Activated CD4-positive, alpha-beta T cell treated with anti-CD3 and anti-CD28 coated beads, Interleukin-2, amount 10 ng/mL, durations not matched to agents 7 days and 5 days (primary cell): ENCODE measurements around the gene CERS5. TPM values are rescaled to one million over a fixed set of nuclear protein-coding genes. Genes with fewer than 3 reads are reported as not detected.

ENCODE experiments used
- CTCF ChIA-PET: fragments of 350-600 bp; sonication (Branson Sonifier 250); formaldehyde crosslinking; loops from one replicate; lab custom pipeline; 2021; ENCODE audit warnings: antibody characterized with exemption; lab: Charles Lee
- POLR2A ChIA-PET: fragments of 350-600 bp; sonication (Branson Sonifier 250); formaldehyde crosslinking; loops from one replicate; lab custom pipeline; 2021; ENCODE audit warnings: antibody characterized with exemption; lab: Charles Lee
- DNase-seq: peaks from one replicate; pipeline ENCODE4 v3.0.0-alpha.2; 2020
- H3K27ac Mint-ChIP-seq: one replicate; pipeline ENCODE4 v1.8.0; 2021; ENCODE audit warnings: mild to moderate bottlenecking, moderate library complexity, mixed read lengths
- H3K27me3 Mint-ChIP-seq: one replicate; pipeline ENCODE4 v1.8.0; 2021; ENCODE audit warnings: mixed read lengths
- H3K36me3 Mint-ChIP-seq: one replicate; pipeline ENCODE4 v1.8.0; 2021; ENCODE audit warnings: low read depth, mixed read lengths
- H3K4me1 Mint-ChIP-seq: one replicate; pipeline ENCODE4 v1.8.0; 2021; ENCODE audit warnings: mixed read lengths
- H3K4me3 Mint-ChIP-seq: one replicate; pipeline ENCODE4 v1.8.0; 2021; ENCODE audit warnings: mild to moderate bottlenecking, moderate library complexity, mixed read lengths
- H3K9me3 Mint-ChIP-seq: one replicate; pipeline ENCODE4 v1.8.0; 2021; ENCODE audit warnings: mixed read lengths
- total RNA-seq, 2 experiments: library from RNA; stranded (reverse); gene quantifications; one replicate each; pipeline ENCODE4 v1.2.3, GENCODE V29; 2021

Gene CERS5
- total RNA-seq, 2 experiments from 2014 or later, result 49.2 to 59.2 TPM

DNA sequence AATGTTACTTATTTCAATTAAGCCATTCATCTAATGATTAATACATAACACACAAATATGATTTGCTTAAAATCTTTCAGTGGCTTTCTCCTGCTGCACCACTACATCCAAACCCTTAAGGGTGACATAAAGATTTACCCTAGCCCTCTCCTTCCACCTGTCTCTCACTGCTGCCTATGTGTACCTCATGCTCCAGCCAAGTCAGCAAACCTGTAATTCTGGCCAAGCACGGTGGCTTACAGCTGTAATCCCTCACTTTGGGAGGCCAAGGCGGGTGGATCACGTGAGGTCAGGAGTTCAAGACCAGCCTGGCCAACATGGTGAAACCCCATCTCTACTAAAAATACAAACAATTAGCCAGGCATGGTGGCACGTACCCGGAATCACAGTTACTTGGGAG is 31.7 kb upstream of the CERS5 start:
- no peaks in the 10 kb centered on the region for H3K4me1 Mint-ChIP-seq
- H3K27me3 Mint-ChIP-seq, result no peaks in the 10 kb centered on the region
- no peak for DNase-seq
- ChIA-PET POLR2A (no interaction called here), CTCF (interaction anchor here (0.6 to 1.4 kb wide), 2 partner anchors 11 to 168 kb away, joined by 3 to 10 read pairs; no protein-coding TSS in a partner anchor)
- H3K36me3 Mint-ChIP-seq, result peaks cover 9% of the 10 kb centered on the region
- no peak overlapping the region for H3K4me3 Mint-ChIP-seq
- no peak overlapping the region for H3K27ac Mint-ChIP-seq
- no peaks in the 10 kb centered on the region for H3K9me3 Mint-ChIP-seq

DNA sequence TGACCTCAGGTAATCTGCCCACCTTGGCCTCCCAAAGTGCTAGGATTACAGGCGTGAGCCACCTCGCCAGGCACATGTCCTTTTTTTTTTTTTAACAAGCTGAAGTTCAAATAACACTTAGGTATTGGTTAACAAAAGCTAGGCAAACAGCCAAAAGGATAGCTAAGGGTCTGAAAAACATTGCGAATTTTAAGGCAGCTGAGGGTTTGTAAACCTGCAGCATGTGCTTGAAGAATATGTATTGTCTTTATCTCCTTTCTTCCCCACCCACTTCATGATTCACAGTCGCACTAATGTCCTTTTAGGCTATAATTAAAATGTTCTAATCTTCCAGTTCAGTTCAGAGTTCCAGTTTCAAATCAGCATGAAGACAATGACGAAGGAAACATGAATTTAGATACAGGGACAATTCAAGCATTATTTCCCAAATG is 30.1 kb upstream of the CERS5 start:
- peaks cover 10% of the 10 kb centered on the region for H3K36me3 Mint-ChIP-seq
- ChIA-PET POLR2A (no interaction called here), CTCF (interaction anchor here (0.6 to 1.8 kb wide), 2 partner anchors 25 to 106 kb away, joined by 3 to 4 read pairs; no protein-coding TSS in a partner anchor)
- H3K9me3 Mint-ChIP-seq, result no peaks in the 10 kb centered on the region
- H3K27me3 Mint-ChIP-seq, result no peaks in the 10 kb centered on the region
- H3K27ac Mint-ChIP-seq, result no peak overlapping the region
- no peak overlapping the region for H3K4me3 Mint-ChIP-seq
- no peaks in the 10 kb centered on the region for H3K4me1 Mint-ChIP-seq
- DNase-seq, result no peak

DNA sequence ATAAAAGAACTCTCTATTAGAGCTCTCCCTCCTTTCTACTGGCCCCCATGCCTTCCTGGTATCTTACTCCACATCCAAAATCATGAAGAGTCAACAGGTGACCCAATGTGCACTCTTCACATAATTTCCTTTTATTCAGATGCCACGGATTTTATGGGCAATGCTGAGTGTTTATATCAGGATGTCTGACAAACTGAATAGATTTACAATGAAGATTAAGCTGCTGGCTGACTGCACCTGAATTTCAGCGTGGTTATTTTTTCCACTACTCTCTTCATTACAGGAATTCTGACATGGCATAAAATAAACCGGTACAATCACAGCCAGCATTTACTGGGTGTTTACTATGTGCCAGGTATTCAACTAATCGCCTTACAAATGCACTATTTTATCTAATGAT is 29.4 kb upstream of the CERS5 start:
- Mint-ChIP-seq H3K9me3 (no peaks in the 10 kb centered on the region), H3K27me3 (no peaks in the 10 kb centered on the region), H3K36me3 (peaks cover 10% of the 10 kb centered on the region), H3K4me3 (no peak overlapping the region), H3K4me1 (no peaks in the 10 kb centered on the region), H3K27ac (no peak overlapping the region)
- no peak for DNase-seq
- POLR2A ChIA-PET, result interaction anchor here (0.6 kb wide), 1 partner anchor 80 kb away, joined by 3 read pairs; no protein-coding TSS in a partner anchor
- CTCF ChIA-PET, result interaction anchor here (0.6 to 1.8 kb wide), 4 partner anchors 10 to 614 kb away, joined by 3 to 5 read pairs (median 4); no protein-coding TSS in a partner anchor

DNA sequence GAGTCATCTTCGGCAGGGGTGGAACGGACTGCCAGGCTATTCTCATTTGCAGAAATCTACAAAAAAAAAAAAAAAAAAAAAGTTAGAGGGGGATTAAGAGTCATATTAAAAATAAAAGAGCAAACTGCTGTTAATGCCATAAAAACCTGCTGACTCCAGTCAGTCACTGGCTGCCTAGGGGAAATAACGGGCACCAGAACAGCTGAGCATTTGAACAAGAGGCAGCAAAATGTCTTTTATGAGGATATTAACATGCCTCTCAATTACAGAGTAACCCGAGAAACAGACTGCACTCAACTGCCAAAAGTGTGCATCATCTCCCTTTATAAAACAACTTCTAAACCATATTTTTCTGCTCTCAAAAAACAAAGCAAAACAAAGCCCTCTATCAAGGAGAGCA is 28.7 kb upstream of the CERS5 start:
- H3K27ac Mint-ChIP-seq, result no peak overlapping the region
- ChIA-PET POLR2A (no interaction called here), CTCF (interaction anchor here (0.8 to 1.8 kb wide), 2 partner anchors 9 to 26 kb away, joined by 3 to 4 read pairs; no protein-coding TSS in a partner anchor)
- H3K9me3 Mint-ChIP-seq, result no peaks in the 10 kb centered on the region
- peaks cover 13% of the 10 kb centered on the region for H3K36me3 Mint-ChIP-seq
- no peak overlapping the region for H3K4me3 Mint-ChIP-seq
- peaks cover 3% of the 10 kb centered on the region for H3K4me1 Mint-ChIP-seq
- no peak for DNase-seq
- no peaks in the 10 kb centered on the region for H3K27me3 Mint-ChIP-seq

DNA sequence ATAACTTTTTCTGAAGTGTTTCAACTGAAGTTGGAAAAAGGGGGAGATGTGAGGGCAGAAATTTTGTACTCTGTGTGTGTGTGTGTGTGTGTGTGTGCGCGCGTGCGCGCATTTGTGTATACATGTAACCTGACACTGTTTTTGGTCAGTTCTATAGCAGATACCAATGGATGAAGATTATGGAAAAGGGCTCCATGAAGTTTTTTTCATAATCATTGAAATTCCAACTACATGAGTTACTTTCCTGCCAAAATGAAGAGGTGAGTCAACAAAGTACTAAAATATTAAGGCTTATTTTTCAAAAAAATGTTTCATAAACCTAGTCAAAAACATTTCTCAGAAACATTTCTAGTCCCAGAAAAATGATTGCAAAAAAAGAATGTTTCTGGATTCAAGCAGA is 25.7 kb upstream of the CERS5 start:
- peaks cover 10% of the 10 kb centered on the region for H3K36me3 Mint-ChIP-seq

DNA sequence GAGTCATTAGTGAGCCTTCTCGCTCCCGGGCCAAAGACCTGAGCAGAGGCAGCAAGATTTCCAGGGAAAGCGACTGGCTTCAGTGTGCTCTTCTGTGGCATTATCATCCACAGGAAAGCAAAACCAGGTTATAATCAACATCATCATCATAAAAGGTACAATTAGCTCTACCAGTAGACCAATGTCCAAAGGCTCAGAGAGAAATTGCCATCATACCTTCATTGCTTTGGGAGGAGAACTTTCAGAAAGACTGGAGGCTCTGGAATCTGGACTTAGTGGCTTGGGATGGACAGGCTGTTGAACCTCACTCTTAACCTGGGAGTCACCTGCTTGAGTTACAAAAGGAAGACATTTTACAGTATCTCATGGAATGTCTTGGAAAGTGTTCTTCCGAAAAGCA is 25.1 kb upstream of the CERS5 start:
- no peaks in the 10 kb centered on the region for H3K9me3 Mint-ChIP-seq
- no peak overlapping the region for H3K27ac Mint-ChIP-seq
- ChIA-PET POLR2A (no interaction called here), CTCF (interaction anchor here (0.8 kb wide), 1 partner anchor 1209 kb away, joined by 3 read pairs; no protein-coding TSS in a partner anchor)
- DNase-seq, result no peak
- H3K4me3 Mint-ChIP-seq, result no peak overlapping the region
- H3K36me3 Mint-ChIP-seq, result peaks cover 11% of the 10 kb centered on the region
- H3K4me1 Mint-ChIP-seq, result peaks cover 26% of the 10 kb centered on the region
- no peaks in the 10 kb centered on the region for H3K27me3 Mint-ChIP-seq

More for the DNA sequence above, 25.7 kb upstream of the CERS5 start:
- POLR2A ChIA-PET, result no interaction called here
- H3K4me1 Mint-ChIP-seq, result peaks cover 19% of the 10 kb centered on the region
- H3K4me3 Mint-ChIP-seq, result no peak overlapping the region
- no peak overlapping the region for H3K27ac Mint-ChIP-seq
- no peaks in the 10 kb centered on the region for H3K27me3 Mint-ChIP-seq
- DNase-seq, result no peak
- H3K9me3 Mint-ChIP-seq, result no peaks in the 10 kb centered on the region
- CTCF ChIA-PET, result no interaction called here

DNA sequence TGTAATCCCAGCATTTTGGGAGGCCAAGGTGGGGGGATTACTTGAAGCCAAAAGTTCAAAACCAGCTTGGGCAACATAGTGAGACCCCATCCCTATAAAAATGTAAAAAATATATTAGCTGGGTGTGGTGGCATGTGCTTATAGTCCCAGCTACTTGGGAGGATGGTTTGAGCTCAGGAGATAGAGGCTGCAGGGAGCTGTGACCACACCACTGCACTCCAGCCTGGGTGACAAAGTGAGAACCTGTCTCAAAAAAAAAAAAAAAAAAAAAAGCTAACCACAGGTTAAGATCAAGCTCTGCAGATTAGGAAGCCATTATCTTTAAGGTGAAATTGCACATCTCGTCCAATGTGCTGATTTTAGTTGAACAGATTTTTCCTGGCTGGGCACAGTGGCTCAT is 23.7 kb upstream of the CERS5 start:
- ChIA-PET CTCF (interaction anchor here (0.7 to 1.8 kb wide), 5 partner anchors 9 to 135 kb away, joined by 3 to 7 read pairs (median 4); no protein-coding TSS in a partner anchor), POLR2A (interaction anchor here (0.7 kb wide), 1 partner anchor 42 kb away, joined by 4 read pairs; no protein-coding TSS in a partner anchor)
- H3K4me1 Mint-ChIP-seq, result peaks cover 39% of the 10 kb centered on the region
- no peak overlapping the region for H3K27ac Mint-ChIP-seq
- peaks cover 14% of the 10 kb centered on the region for H3K36me3 Mint-ChIP-seq
- H3K4me3 Mint-ChIP-seq, result no peak overlapping the region
- no peak for DNase-seq
- no peaks in the 10 kb centered on the region for H3K27me3 Mint-ChIP-seq
- no peaks in the 10 kb centered on the region for H3K9me3 Mint-ChIP-seq

DNA sequence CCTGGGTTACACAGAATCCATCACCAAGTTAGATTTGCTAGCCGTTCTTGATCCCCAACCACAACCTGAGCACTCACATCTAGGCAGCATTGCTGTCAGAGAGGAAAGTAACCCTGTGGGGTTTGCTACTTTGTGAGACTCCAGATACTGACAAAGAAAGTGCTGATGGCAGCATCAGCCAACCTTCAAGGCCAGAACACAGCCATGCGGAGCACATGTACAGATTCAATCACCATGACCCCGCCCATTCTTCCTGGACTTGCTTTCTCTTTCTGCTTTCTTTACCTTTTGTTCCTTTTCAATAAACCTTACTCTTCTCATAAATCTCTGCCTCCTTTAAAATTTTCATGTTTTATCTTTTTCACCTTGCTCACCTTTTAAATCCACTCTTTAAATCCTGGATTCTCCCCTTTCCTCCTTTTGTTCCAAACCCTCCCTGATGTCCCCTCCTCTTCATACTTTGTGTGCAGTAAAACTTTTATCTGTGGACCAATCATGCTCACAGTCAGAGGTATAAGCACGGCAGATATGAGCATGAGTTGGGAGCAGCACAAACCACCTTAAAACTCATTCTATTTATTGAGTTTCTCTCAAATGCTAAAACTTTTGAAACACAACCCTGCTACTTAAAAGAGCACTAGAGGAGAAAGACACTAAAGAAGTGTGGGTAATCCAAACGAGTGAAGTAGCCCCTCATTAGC is 21.9 kb upstream of the CERS5 start:
- Mint-ChIP-seq H3K27me3 (no peaks in the 10 kb centered on the region), H3K27ac (peak overlapping the region; percentile 92), H3K36me3 (peaks cover 14% of the 10 kb centered on the region), H3K4me3 (peak overlapping the region; percentile 58), H3K4me1 (peaks cover 44% of the 10 kb centered on the region), H3K9me3 (no peaks in the 10 kb centered on the region)
- DNase-seq, result peak; percentile 61
- CTCF ChIA-PET, result interaction anchor here (0.8 to 1.8 kb wide), 2 partner anchors 12 to 101 kb away, joined by 3 to 7 read pairs; no protein-coding TSS in a partner anchor
- POLR2A ChIA-PET, result no interaction called here

DNA sequence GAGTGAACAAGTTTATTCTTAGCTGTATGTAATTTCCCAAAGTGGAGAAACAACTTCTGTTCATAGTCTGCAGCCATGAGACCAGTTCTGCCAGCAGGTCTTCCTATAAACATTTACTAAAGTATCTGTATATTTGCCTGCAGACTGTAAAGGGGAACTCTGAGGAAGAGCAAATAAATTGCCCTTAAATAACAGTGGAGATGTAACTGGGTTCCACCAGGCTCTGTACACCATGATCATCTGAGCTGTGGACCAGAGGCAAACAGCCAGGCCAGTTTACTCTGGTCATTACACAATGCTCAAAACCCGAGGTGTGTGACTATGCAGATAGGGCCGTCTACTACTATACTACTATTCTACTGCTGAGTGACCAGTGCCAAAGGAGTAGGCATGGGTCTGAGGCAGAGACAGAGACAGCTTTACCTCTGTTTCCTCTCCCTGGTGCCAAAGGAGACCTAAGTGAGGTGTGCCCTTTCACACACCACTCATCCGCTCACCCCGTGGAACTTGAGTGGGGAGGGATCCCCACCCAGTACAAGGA is 21.1 kb upstream of the CERS5 start:
- H3K27me3 Mint-ChIP-seq, result no peaks in the 10 kb centered on the region
- peak overlapping the region; percentile 92 for H3K27ac Mint-ChIP-seq
- DNase-seq, result no peak
- CTCF ChIA-PET, result interaction anchor here (0.6 to 0.8 kb wide), 4 partner anchors 78 to 189 kb away, joined by 3 to 4 read pairs (median 4); no protein-coding TSS in a partner anchor
- POLR2A ChIA-PET, result interaction anchor here (0.6 kb wide), 1 partner anchor 36 kb away, joined by 3 read pairs; no protein-coding TSS in a partner anchor
- peaks cover 14% of the 10 kb centered on the region for H3K36me3 Mint-ChIP-seq
- no peaks in the 10 kb centered on the region for H3K9me3 Mint-ChIP-seq
- H3K4me1 Mint-ChIP-seq, result peaks cover 44% of the 10 kb centered on the region
- no peak overlapping the region for H3K4me3 Mint-ChIP-seq

DNA sequence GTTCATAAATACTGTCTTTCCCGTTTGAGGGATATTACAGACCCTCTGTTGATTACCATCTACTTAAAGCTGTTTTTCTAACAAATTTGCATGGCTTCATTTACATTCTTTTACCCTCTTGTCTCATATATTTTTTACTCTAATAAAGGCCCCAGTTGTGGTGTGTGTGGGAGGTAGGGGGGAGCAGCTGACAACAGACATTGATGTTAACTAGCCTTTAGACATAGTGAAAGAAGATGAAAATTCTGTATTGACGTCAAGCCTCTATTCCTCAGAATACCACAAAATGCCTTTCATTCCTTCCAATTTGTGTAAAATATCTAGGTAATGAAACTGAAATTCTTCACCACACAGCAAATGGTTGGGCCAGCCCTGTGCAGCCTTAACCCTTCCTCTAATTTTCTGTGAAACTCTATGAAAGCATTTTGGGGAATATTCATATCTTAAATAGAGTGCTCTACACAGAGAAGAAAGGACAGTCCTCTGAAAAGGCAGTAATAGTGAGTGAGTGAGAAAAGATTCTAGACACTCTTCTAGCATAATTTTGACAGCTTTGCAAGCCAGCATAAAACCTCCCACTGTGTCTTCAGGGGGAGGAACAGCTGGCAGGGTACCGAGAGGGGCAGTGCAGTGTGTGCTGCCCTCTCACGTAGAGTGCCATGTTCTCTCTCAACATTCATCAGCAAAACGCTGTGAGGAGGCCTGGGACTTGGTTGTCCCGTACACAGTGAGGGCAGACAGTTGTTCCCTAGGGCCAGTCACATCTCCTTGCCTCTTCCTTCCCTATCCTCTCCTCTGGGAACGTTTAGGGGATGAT is 20.1 kb upstream of the CERS5 start:
- Mint-ChIP-seq H3K4me1 (peaks cover 44% of the 10 kb centered on the region), H3K27ac (peak overlapping the region; percentile 75), H3K36me3 (peaks cover 13% of the 10 kb centered on the region), H3K9me3 (no peaks in the 10 kb centered on the region), H3K27me3 (no peaks in the 10 kb centered on the region), H3K4me3 (no peak overlapping the region)
- CTCF ChIA-PET, result interaction anchor here (0.7 to 4.0 kb wide), 5 partner anchors 9 to 188 kb away, joined by 3 to 12 read pairs (median 3); no protein-coding TSS in a partner anchor
- POLR2A ChIA-PET, result interaction anchor here (0.5 kb wide), 1 partner anchor 97 kb away, joined by 3 read pairs; no protein-coding TSS in a partner anchor
- DNase-seq, result no peak

DNA sequence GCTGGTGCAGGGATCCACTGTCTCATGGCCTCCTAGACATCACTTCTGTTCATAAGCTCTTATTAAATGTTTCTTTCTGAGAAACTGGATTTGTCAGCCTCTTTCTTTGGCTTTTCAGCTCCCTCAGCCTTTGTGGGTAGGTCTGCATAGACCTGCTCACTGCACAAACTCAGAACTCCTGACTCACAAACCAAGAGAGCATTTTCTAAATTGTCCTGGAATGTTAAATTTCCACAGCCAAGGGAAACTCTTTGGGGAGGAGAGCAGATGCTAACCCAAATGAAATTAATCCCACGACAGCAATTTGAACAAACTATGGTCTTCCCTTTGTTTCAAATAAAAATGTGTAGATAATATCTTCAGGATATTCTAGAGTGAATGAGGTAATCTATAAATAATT is 19.5 kb upstream of the CERS5 start:
- POLR2A ChIA-PET, result no interaction called here

More for the DNA sequence above, 19.5 kb upstream of the CERS5 start:
- Mint-ChIP-seq H3K9me3 (no peaks in the 10 kb centered on the region), H3K4me3 (no peak overlapping the region), H3K4me1 (peaks cover 44% of the 10 kb centered on the region), H3K27ac (peak overlapping the region; percentile 75), H3K36me3 (peaks cover 14% of the 10 kb centered on the region), H3K27me3 (no peaks in the 10 kb centered on the region)
- CTCF ChIA-PET, result interaction anchor here (0.9 to 4.0 kb wide), 3 partner anchors 10 to 24 kb away, joined by 3 to 12 read pairs (median 3); no protein-coding TSS in a partner anchor
- no peak for DNase-seq
